Measurements from ENCODE around the gene TUBD1.

DNA sequence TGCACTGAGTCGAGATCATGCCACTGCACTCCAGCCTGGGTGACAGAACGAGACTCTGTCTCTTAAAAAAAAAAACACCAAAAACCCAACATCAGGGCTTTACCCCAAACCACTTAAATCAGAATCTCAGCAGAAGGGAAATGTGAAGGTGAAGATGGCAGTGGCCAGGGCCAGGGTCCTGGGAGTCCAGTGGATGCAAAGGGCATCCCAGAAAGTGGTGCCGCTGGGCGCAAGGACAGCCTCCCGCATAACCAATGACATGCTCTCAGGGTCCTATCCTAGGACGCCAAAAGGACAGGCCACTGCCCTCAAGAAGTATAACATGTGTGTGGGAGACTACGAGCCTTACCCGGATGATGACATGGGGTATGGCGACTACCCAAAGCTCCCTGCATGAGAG lies 7.9 kb downstream of the TUBD1 start:
- TF ChIP-seq, protein P1, sequence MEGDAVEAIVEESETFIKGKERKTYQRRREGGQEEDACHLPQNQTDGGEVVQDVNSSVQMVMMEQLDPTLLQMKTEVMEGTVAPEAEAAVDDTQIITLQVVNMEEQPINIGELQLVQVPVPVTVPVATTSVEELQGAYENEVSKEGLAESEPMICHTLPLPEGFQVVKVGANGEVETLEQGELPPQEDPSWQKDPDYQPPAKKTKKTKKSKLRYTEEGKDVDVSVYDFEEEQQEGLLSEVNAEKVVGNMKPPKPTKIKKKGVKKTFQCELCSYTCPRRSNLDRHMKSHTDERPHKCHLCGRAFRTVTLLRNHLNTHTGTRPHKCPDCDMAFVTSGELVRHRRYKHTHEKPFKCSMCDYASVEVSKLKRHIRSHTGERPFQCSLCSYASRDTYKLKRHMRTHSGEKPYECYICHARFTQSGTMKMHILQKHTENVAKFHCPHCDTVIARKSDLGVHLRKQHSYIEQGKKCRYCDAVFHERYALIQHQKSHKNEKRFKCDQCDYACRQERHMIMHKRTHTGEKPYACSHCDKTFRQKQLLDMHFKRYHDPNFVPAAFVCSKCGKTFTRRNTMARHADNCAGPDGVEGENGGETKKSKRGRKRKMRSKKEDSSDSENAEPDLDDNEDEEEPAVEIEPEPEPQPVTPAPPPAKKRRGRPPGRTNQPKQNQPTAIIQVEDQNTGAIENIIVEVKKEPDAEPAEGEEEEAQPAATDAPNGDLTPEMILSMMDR (IDR thresholded peaks at IDR 0.05), result no peak
- TF ChIP-seq, protein P2, sequence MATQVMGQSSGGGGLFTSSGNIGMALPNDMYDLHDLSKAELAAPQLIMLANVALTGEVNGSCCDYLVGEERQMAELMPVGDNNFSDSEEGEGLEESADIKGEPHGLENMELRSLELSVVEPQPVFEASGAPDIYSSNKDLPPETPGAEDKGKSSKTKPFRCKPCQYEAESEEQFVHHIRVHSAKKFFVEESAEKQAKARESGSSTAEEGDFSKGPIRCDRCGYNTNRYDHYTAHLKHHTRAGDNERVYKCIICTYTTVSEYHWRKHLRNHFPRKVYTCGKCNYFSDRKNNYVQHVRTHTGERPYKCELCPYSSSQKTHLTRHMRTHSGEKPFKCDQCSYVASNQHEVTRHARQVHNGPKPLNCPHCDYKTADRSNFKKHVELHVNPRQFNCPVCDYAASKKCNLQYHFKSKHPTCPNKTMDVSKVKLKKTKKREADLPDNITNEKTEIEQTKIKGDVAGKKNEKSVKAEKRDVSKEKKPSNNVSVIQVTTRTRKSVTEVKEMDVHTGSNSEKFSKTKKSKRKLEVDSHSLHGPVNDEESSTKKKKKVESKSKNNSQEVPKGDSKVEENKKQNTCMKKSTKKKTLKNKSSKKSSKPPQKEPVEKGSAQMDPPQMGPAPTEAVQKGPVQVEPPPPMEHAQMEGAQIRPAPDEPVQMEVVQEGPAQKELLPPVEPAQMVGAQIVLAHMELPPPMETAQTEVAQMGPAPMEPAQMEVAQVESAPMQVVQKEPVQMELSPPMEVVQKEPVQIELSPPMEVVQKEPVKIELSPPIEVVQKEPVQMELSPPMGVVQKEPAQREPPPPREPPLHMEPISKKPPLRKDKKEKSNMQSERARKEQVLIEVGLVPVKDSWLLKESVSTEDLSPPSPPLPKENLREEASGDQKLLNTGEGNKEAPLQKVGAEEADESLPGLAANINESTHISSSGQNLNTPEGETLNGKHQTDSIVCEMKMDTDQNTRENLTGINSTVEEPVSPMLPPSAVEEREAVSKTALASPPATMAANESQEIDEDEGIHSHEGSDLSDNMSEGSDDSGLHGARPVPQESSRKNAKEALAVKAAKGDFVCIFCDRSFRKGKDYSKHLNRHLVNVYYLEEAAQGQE (IDR thresholded peaks at IDR 0.05; ENCODE audit: insufficient read depth in 1 of 2, low read depth in 2 of 2, low read length in 1 of 2), result no peak
- no peak for TF ChIP-seq TCF7L2 (IDR thresholded peaks at IDR 0.05; ENCODE audit: low read depth, low read length)
- no peak for TF ChIP-seq POLR2AphosphoS5 (IDR thresholded peaks at IDR 0.05; ENCODE audit: low read depth, low read length)
- no peak for TF ChIP-seq SIN3A (IDR thresholded peaks at IDR 0.05; ENCODE audit: borderline replicate concordance, insufficient read depth, low read depth, low read length)

All from Panc1 (cell line).